HEK293T (cell line): ENCODE data around the gene ZNF511.

ENCODE experiments used
- FOXA1 ChIP-seq: fragments of 450-650 bp; IDR thresholded peaks from 2 replicates; pipeline ENCODE4 v1.6.1; 2016; ENCODE audit warnings: mild to moderate bottlenecking
- SP1 ChIP-seq: fragments of 450-650 bp; IDR thresholded peaks from 2 replicates; pipeline ENCODE4 v1.6.1; 2017

- TF ChIP-seq SP1 (no peak), FOXA1 (no peak)
These were observed 48.0 kb downstream of the ZNF511 start for GRCh38 chr10:133356549-133357284.
